ENCODE data around the gene FGGY.
A peak's percentile ranks its signal among the peaks of the same experiment; 100 is the strongest.
"Not testable (repeated sequence)": the region's sequence is repeated elsewhere in the genome, so short reads cannot be mapped to it uniquely, and the experiment has no call there.

FGGY gene

DNA sequence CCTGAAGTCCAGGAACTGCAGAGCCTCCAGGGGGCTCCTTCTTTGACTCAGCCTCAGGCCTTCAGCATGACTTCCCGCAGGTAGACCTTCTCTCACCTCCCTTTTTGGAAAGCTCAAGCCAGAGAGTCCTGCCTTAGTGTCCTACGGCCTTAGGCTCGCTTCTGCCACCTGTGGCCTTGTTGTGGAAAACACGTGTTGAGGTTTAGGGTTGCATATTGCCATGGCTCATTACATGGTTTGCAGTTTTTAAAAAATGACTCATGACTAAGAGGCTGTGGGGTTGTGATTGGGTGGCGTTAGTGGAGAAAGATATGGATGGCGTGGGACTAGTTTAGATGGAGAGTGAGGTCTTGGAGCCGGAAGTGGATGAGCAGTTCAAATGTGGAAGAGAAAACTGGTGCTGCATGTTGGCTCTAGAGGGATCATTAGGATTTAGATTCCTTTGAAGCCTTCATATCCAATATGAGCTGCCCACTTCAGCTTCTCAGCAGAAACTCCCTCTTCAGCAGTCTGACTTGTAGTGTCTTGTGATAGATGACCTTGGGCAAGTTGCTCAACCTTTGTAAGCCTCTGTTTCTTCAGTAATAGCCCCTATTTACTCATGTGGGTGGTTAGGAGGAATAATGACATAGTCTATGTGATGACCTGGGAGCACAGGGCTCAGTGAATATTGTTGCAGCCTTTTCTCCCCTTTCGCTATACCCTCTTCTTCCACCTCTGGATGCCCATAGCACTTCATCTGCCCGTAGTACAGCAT is 6.5 kb upstream of the FGGY start:
- DNase-seq = peak; percentile 32 to 62

DNA sequence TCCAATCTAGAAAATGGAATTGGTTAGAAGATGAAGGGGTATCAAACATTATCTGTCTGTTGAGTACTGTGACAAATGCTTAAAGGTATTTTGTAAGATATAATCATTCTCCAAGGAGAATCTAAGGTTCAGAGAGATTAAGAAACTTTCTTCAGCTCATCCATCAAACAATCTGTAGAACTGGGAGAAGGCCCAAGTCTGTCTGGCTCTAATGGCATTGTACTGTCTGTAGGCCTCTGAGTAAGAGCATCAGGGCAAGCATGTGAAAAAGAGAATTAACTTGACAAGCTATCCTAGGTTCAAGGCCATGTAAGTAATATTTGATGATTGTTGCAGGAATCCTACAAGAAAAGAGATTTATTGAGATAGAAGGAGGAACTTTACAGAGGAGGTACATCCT is 5.3 kb upstream of the FGGY start:
- DNase-seq = no peak

DNA sequence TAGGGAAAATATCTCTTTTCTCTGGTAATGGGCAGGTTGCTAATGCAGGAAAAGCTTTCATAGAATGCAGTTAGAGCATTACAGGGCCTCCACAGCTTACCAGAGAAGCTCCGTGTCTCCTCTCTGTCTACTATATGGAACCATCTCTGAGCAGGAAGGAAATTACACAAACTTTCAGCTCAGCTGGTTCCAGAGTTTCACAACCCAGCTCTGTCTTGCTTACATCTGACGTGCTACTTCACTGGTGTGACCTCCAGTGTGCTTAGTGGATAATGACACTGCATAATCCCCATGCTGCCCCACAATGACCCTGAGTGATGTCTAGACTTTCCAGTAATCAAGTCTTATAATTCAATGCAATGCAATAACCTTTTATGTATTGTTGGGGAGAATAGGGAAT is 4.3 kb upstream of the FGGY start:
- peak; percentile 94 to 95 for DNase-seq

DNA sequence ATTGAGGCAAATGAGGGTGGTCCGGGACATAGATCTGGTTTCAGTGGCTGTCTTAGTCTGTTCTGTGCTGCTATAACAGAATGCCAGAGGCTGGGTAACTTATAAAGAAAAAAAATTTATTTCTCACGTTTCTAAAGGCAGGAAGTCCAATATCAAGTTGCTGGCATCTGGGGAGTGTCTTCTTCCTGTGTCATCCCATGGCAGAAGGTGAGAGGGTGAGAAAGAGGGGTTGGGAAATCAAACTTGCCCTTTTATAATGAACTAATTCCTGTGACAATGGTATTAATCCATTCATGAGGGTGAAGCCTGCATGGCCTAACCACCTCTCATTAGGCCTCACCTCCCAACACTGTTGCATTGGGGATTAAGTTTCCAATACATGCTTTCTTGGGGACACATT is 3.7 kb upstream of the FGGY start:
- no peak for DNase-seq

DNA sequence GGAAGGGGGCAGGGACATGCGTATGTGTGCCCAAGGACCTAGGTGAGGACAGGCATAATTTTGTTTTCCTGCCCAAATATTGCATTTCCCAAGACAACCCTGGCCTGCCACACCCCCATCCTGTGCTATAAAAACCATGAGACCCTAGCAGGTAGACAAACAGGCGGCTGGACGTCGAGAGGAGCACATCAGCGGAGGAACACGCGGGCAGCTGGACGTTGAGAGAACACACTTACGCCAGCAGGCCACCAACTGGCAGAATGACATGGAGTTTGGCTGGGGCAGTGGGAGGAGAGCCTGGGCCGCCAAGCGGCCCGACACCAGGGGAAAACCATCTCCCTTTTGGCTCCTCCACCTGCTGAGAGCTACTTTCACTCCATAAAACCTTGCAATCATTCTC is 3.0 kb upstream of the FGGY start:
- no peak for DNase-seq

DNA sequence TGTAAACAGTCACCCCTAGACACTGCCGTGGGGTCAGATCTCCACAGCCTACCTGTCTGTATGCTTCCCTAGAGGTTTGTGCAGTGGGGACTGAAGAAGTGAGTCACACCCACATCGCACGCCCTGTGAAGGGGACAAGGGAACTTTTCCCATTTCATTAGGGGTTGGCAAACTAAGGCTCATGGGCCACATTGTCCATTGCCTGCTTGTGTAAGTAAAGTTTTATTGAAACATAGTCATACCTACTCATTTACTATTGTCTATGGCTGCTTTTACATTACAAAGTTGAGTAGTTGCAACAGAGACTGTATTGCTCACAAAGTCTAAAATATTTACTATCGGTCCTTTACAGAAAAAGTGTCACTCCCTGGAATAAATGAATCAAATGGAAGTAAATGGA is 2.5 kb upstream of the FGGY start:
- DNase-seq = no peak

DNA sequence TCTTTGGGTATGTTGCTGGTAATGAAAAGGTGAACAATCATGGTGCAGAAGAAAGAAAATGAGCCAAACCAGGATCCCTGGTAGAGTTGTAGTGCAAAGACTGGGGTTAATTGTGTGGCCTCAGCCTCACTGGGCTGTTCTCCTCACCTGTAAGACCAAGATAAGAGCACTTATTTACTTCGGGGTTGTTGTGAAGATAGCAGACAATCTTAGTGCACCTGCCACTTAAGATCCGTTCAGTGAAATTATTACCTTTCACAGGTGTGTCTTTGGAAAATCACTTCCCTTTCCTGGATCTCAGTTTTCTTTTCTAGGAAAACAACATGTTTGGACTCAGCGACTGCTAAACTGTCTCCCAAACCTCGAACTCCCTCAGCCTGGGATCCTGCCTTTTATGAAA is 1.3 kb upstream of the FGGY start:
- no peak for DNase-seq

DNA sequence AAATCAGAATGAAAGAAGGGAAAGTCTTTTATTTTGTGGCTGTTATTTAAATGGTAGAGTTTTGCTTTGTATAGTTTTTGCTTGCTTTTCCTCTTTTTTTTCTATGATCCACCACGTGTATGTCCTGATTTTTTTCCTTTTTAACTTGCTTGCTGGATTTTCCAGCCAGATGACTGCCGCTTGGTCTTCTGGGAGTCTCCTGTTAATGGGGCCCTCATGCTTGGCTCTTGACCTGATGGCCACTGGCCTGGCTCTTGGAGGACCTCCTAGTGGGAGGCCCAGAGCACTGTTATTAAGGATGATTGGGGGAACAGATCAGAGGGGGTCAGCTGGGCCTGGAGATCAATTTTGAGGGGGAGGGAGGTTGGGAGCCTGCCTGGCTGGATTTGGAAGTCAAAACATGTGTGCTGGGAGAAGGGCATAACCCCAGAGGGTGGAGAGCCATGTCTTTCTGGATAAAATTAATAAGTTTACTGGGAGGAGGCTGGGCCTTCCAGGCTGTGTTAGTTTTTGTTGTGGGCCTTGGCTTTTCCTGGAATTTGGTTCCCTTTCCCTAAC is 1.2 kb downstream of the FGGY start:
- no peak for DNase-seq

DNA sequence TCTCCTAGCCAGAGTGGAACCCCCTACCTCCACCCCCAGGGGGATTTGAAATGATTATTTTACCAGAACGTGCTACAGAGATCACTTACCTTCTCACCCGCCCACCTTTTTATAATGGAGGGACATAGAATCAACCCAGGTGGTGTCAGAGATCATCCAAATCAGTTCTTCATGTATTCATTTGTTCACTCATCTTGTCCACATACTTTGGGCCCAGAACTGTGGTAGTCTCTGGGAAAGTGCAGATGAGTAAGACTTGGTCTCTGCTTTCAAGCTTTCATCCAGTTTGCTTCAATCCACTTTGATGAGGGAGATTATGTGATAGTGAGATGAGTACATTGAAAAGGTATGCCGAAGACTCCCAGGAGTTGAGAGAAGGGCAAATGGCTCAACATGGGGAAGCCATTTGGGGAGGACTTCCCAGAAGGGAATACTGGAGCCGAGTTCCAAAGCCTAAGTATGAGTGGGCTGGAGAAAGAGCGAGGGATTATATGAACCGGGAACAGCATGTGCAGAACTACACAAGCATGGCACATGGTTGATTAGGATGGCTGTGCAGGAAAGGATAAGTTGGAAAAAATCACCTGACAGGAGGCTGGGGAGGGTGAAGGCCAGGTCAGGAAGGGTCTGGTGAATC is 1.9 kb downstream of the FGGY start:
- DNase-seq = no peak

DNA sequence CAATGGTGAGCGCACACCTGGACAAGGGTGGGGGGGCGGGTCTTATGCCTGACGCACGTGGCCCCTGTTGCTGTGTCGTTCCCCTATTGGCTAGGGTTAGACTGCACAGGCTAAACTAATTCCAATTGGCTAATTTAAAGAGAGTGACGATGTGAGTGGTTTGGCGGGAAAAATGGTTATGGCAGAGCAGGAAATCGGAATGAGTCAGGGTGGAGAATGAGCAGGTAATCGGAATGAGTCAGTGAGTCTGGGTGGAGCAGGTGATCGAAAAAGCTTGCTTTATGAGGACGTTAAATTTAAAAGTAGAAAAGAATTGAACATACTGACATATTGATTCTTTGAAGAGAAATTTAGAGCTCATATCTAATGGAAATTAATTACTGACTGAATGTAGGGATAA is 2.8 kb downstream of the FGGY start:
- DNase-seq = not testable (repeated sequence)

DNA sequence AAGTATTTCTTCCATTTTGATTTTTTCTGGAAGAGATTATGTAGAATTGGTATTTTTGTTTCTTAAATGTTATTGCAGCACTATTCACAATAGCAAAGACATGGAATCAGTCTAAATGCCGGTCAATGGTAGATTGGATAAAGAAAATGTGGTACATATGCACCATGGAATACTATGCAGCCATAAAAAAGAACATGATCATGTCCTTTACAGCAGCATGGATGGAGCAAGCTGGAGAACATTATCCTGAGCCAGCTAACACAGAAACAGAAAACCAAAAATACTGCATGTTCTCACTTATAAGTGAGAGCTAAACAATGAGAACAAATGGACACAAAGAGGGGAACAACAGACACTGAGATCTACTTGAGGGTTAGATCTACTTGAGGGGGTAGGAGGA is 5.4 kb downstream of the FGGY start:
- no peak for DNase-seq

DNA sequence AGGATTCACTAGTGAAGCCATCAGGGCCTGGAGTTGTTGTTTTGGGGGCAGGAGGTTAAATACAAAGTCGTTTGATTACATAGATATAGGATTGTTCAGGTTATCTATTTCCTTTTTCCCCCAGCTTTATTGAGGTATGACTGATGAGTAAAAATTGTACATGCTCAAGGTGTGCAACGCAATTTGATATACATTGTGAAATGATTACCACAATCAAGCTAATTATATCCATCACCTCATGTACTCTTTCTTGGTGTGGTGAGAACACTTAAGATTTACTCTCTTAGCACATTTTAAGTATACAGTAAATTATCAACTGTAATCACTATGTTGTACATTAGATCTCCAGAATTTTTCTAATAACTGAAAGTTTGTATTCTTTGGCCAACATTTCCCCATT is 6.0 kb downstream of the FGGY start:
- no peak for DNase-seq

DNA sequence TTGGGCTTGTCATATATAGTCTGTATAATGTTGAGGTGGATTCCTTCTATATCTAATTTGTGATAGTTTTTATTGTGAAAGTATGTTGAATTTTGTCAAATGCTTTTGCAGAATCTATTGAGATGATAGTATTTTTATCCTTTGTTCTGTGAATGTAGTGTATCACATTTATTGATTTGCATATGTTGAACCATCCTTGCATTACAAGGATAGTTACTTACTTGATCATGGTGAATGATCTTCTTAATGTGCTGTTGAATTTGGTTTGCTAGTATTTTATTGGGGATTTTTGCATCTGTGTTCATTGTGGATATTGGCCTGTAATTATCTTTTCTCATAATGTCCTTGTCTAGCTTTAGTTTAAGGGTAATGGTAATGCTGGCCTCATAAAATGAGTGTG is 8.3 kb downstream of the FGGY start:
- DNase-seq = no peak

DNA sequence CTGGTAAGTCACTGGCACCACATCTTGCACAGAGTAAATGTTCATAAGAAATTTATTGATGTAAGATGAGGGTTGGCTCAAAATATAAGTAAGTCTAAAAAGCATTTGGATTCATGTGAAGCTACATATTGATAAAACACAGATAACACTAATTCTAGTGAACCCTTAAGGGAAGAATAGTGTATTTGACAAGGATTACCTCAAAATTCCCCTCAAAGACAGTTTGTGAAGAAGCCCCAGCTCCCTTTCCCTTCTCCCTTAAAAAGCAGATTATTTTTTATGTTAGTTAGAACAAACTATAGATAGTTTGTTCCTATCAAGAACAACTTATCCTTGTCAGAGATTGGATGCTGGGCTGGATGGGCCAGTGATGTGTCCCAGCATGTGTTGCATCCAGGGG is 10.7 kb downstream of the FGGY start:
- no peak for DNase-seq

DNA sequence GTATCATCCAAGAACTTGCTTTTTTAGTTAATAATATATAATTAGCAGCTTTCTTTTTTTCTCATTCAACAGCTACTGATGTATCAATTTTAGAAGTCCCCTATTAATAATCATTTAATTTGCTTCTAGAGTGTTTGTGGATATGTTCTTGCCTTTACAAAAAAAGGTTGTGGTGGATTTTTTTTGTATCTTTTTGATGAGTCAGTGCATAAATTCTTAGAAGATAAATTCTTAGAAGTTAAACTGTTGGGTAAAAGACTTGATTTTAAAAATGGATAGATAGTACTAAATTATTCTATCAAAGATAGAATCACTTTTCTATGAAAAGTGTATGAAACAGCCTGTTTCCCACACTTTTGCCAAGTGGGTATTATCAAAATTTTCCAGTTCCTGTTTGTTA is 11.9 kb downstream of the FGGY start:
- no peak for DNase-seq

DNA sequence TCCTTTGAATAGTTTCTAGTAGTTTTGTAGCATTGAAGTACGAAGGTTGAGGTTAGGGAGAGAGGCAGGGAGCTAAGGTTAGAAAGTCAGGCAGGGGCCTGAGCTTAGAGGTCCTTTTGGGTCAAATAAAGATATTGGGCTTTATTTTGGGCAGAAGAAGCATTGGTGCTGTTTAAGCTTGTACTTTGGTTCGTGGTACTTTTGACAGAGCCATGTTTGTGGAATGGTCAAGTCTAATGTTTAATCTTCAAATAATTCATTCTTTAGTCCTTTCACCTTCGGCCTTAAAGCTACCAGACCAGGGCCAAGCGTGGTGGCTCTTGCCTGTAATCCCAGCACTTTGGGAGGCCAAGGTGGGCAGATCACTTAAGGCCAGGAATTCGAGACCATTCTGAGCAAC is 12.5 kb downstream of the FGGY start:
- no peak for DNase-seq

DNA sequence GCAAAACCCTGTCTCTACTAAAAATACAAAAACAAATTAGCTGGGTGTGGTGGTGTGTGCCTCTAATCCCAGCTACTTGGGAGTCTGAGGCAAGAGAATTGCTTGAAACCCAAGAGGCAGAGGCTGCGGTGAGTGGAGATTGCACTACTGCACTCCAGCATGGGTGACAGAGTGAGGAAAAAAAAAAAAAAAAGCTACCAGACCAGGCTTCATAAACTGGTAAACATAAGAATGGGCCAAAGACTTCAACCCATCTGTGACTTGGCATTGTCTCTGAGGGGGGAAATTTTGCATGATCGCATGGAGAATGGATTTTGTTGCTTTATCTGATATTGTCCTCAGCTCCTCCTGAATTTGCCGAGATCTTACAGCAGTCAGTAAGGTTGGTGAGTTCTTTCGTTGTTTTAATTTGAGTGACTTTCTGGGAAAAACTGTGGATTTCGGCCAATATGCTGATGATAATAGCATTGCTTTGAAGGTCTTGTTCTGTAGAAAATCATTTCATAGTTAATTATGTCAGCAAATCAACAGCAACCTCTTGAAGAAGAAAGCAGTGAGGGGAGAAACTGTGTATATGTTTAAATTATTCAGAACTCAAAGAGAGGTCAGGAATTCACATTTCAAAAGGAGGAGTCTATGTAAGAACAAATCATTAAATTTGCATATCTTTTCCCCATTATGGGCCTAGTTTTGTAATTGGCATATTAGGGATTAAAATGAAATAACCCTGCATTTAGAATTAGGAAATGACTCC is 13.1 kb downstream of the FGGY start:
- no peak for DNase-seq

DNA sequence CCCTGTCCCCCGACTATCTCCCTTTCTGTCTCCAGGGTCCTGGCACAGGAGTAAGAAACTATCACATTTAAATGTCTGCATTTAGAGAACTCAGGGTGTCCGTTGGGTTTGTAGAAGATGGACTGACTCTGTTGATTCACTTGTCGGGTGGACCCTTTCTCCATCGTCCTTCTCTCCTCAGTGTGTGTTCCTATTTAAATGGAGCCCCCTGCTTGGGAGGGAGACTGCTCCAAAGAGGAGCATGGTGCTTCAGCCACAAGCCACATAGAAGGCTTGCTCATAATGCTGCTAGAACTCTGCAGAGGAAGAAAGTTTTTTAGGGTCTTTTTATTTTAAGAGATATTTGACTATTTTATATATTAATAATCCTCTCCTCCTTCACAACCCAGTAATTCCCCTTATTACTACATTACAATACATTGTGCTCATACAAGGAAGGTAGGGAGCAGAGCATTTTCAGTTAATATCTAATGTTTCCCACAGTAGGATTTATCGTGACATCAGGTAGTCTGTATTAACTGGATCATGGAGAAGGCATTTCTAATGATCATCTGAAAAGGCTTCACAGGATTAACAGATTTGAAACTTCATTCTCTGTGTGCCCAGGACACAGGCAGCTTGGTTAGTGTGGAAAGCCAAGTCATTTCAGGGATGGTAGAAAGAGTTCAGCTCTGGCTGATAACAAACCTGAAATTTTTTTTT is 13.8 kb downstream of the FGGY start:
- no peak for DNase-seq

DNA sequence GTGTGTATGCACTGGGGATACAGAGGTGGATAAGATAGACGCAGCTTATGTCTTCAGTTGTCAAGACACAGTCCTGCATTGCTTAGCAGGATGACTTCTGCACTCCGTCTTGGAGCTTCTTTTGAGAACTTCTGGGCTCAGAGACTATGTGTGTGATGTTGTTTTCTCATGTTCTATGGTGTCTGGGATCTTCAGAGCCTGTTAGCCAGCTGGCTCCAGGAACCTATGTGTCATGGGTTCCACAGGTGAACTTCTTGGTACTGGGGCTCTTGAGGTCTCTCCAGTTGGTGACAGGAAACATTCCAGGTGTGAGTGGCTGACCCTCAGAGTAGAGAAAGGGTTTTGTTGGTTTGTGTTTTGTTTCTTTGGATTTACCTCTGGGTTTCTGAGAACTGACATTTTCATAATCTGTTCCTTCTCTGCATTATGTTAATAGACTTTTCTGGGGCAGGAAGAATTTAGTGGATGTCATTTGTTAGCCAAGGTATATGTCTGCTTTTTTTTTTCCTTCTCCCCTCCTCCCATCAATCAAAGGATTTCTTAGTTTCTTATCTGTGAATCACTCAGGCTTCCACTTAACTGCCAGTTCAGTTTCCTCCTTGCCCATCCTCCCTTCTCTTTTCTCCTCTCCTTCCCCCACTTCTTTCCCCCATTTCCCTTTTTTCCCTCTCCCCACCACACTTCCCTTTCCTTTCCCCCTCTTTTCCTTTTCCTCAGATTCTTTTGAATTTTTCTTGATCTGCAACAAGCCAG is 18.1 kb downstream of the FGGY start:
- DNase-seq = no peak

DNA sequence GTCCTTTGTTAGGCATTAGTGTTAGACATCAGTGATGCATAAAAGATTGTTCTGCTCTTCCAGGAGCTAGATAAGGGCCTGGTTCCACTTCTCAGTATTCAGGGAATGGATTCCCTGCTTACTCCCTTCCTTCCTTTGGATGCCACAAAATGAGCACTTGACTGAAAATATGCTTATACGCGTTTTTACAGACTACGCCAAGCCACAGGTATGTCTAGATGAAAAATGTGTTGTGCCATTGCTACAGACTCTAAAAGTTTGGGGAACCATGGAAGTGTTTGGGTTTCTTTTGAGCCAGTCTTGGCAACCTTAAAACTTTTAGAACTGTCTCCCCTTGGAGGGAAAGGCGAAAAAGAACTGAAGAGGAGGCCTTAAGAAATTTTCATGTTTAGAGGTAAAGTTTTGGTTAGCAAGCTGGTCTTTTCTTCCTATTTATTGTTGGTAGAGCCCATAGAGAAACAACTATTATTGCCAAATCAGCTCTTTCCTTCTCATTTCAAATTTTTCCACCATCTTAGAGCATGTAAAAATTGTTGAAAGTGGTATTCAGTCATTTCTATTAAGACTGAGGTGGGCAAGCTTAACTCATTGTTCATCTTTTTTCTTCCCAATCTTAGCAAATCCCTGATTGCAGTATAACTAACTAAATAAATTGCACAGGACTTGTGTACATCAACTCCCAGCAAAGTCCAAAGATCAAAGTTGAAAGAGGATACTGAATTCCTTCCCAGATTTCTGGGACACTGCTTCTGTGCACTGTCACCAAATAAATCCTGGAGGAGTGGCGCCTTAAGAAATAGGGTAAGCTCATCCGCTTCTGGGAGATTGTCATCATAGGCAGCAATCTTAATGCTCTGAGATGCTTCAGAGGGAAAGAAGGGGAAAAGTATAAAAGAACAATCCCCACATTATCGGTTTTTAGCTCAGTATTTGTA is 18.9 kb downstream of the FGGY start:
- DNase-seq = no peak

DNA sequence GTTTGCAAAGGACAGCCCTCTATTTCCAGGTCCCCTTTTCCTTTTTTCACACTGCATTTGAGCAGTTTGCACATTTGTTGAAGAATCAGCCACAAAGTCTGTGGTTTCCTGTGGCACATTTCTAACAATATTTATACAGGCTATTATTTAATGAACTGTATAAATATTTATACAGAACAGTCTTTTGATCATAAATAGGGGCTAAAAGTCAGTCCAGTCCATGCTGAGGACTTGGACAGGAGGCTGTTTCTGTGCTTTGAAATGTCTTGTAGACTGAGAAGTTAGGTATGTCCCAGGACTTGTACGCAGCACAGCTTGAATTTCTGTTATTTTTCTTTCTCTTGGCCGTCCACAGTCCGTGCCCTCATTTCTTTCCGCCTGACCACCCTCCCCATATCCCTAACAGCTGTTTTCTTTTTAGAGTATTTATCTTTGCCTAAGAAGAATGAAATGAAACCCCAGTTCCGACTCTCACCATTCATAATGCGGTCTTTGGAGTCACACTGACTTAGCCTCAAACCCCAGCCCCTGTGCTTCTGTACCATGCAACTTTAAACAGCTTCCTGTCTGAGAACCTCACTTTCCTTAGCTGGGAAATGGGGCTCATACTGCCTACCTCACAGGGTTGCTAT is 19.7 kb downstream of the FGGY start:
- DNase-seq = peak in 1 of 2 experiments; percentile 8
